OCI-LY3 (cell line): ENCODE measurements around the gene P2RX1.

Source experiments
- H2AFZ ChIP-seq: fragments of 200-600, 300-600 bp; shearing (Covaris generic); 2 replicates; pipeline ENCODE4 v1.6.0; 2014; ENCODE audit warnings: antibody characterized with exemption, low read depth, low read length
- H3K27ac ChIP-seq: fragments of 200-600, 300-600 bp; sonication (generic); 2 replicates; pipeline ENCODE4 v1.5.1; 2014; ENCODE audit warnings: mild to moderate bottlenecking, low read length, moderate library complexity, mixed read lengths
- H3K27me3 ChIP-seq: fragments of 200-600, 300-600 bp; sonication (generic); 2 replicates; pipeline ENCODE4 v1.6.1; 2014; ENCODE audit warnings: low read depth, low read length, mixed read lengths
- H3K36me3 ChIP-seq: fragments of 200-600, 300-600 bp; sonication (generic); replicated peaks from 2 replicates; pipeline ENCODE3; 2014; ENCODE audit warnings: low read depth, low read length, mixed read lengths
- H3K4me1 ChIP-seq: fragments of 300-600, 200-600 bp; sonication (generic); 2 replicates; pipeline ENCODE4 v1.6.1; 2014; ENCODE audit warnings: low read length, mixed read lengths
- H3K4me2 ChIP-seq: fragments of 200-600, 300-600 bp; sonication (generic); 2 replicates; pipeline ENCODE4 v1.6.1; 2014; ENCODE audit warnings: low read length, mixed read lengths
- H3K4me3 ChIP-seq: fragments of 300-600, 200-600 bp; sonication (generic); 2 replicates; pipeline ENCODE4 v1.5.1; 2014; ENCODE audit warnings: antibody characterized with exemption, mild to moderate bottlenecking, low read length, moderate library complexity
- H3K79me2 ChIP-seq: fragments of 300-600, 200-600 bp; shearing (Covaris generic); 2 replicates; pipeline ENCODE4 v1.6.1; 2014; ENCODE audit warnings: mild to moderate bottlenecking, low read length, mixed read lengths
- H3K9ac ChIP-seq: fragments of 300-600, 200-600 bp; shearing (Covaris generic); 2 replicates; pipeline ENCODE4 v1.6.0; 2014; ENCODE audit warnings: mild to moderate bottlenecking, low read length, moderate library complexity
- H3K9me3 ChIP-seq: fragments of 200-600, 300-600 bp; shearing (Covaris generic); 2 replicates; pipeline ENCODE4 v1.6.1; 2014; ENCODE audit warnings: low read length, mixed read lengths; ENCODE audit not compliant: insufficient read depth
- H4K20me1 ChIP-seq: fragments of 200-600, 300-600 bp; sonication (generic); 2 replicates; pipeline ENCODE4 v1.6.1; 2016; ENCODE audit warnings: low read length, mixed read lengths; ENCODE audit not compliant: insufficient read depth
- CTCF ChIP-seq: fragments of 200-600, 300-600 bp; sonication (generic); IDR thresholded peaks from 2 replicates; pipeline ENCODE4 v1.5.1; 2014; ENCODE audit warnings: antibody characterized with exemption, low read length, low read depth
- EZH2phosphoT487 ChIP-seq: fragments of 200-600 bp; shearing (Covaris generic); IDR thresholded peaks from 2 replicates; pipeline ENCODE4 v1.6.1; 2018; ENCODE audit warnings: antibody characterized with exemption, mixed run types, low read depth

The P2RX1 gene

DNA sequence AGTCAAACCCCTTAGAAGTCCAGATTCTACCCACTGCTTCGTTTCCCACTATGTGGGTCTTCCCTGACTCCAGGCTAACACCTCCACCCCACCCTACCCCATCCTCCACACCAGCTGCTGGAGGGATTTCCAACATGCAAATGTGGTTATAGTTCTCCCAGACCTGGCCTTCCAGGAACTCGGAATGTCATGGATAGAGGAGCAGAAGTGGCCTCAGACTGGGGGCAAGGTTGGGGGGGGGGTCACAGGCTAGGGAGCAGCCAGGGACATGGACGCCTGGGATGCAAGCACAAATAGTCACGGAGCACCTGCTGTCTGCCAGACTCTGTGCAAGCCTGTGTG, 25.4 kb downstream of the P2RX1 start:
- no peak overlapping the region for H2AFZ ChIP-seq
- H3K4me3 ChIP-seq = no peak overlapping the region
- H3K9ac ChIP-seq = no peak overlapping the region
- no peaks in the 10 kb centered on the region for H3K79me2 ChIP-seq
- H3K36me3 ChIP-seq = no peaks in the 10 kb centered on the region
- H3K27ac ChIP-seq = no peak overlapping the region
- no peaks in the 10 kb centered on the region for H3K9me3 ChIP-seq
- H3K4me1 ChIP-seq = peaks cover 31% of the 10 kb centered on the region
- H3K4me2 ChIP-seq = peak overlapping the region; percentile 54; the same call in 1 of the 2 replicates
- H3K27me3 ChIP-seq = peaks cover 18% of the 10 kb centered on the region
- no peak for TF ChIP-seq EZH2phosphoT487
- no peak for TF ChIP-seq CTCF
- no peaks in the 10 kb centered on the region for H4K20me1 ChIP-seq

- Histone ChIP-seq H3K4me2 (peak overlapping the region; percentile 54), H3K27ac (no peak overlapping the region), H3K9ac (no peak overlapping the region), H3K9me3 (no peaks in the 10 kb centered on the region), H3K79me2 (no peaks in the 10 kb centered on the region), H3K36me3 (no peaks in the 10 kb centered on the region), H3K27me3 (peaks cover 18% of the 10 kb centered on the region), H3K4me1 (peaks cover 31% of the 10 kb centered on the region), H4K20me1 (no peaks in the 10 kb centered on the region), H3K4me3 (no peak overlapping the region), H2AFZ (no peak overlapping the region)
- TF ChIP-seq EZH2phosphoT487 = no peak
- no peak for TF ChIP-seq CTCF
These were observed 26.0 kb downstream of the P2RX1 start for GRCh38 chr17:3890082-3890877.

DNA sequence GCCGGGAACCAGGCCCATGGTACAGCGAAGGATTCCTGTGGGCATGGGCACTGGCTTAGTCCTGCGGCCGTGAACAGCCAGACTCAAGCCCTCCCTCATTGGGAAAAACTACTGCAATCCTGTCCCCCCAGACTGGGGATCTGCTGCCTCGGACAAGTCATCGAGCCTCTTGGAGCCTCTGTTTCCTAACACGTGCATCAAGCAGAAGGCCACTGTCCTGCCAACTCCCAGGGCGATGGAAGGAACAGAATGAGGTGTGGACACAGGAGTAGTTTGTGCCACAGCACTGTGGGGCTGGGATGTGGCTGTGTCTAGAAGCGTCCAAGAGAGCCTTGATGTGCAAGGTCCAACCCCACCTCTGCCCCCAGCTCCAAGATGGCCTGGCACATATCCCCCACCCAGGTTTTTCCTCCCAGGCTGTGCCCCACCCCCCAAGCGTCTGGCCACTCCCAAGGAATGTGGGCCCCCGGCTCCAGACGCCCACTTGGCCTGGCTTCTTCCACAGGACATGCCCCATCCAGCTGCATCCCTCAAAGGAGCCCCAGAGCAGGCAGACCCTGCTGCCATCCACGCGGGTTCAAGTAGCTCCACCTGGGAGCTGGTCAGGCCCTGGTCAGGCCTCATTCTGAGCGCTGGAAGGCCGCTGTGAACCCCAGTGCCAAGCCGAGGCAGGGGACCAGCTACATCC, 26.8 kb downstream of the P2RX1 start:
- Histone ChIP-seq H3K4me2 (no peak overlapping the region; the same call in 1 of the 2 replicates), H4K20me1 (no peaks in the 10 kb centered on the region), H3K4me3 (no peak overlapping the region), H3K9me3 (no peaks in the 10 kb centered on the region), H3K4me1 (peaks cover 31% of the 10 kb centered on the region), H2AFZ (no peak overlapping the region), H3K27ac (no peak overlapping the region), H3K27me3 (peaks cover 18% of the 10 kb centered on the region), H3K9ac (no peak overlapping the region), H3K79me2 (no peaks in the 10 kb centered on the region), H3K36me3 (no peaks in the 10 kb centered on the region)
- TF ChIP-seq CTCF = no peak
- TF ChIP-seq EZH2phosphoT487 = no peak

DNA sequence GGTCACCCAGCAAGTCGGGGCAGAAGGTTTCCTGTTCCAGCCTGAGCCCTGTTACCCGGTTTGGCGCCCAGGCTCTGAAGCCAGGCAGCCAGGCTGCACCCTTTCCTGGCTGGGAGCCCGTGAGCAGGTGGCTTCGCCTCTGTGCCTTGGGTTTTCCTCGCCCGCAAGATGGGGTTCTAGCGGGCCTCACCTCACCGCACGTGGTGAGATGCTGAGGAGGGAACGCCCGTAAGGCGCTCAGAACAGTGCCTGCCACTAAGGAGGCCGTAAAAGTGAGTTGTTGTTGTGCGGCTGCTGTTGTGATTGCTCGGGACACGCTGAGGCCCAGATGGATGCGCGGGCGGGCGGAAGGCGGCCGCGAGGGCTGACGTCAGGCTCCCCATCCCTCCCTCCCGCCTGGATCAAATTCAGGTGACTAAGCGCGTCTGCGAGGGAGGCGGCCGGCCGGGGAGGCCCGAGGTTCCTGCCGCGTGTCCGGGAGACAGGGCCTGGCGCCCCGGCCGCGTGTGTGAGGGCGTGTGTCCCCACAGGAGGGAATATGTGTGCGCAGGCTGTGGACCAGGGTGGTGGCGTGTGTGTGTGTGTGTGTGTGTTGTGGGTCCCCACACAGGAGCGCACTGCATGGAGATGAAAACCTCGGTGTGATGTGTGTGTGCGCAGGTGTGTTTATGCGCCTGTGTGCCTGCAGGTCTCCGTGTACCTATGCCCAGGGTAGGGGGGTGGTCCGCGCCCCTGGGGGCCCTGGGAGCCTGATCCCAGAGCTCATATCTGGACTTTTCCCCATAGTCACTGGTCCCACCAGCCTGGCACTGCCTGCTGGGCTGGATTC, 27.7 kb downstream of the P2RX1 start:
- Histone ChIP-seq H3K4me3 (no peak overlapping the region), H3K9ac (no peak overlapping the region), H3K4me1 (peaks cover 28% of the 10 kb centered on the region), H3K4me2 (no peak overlapping the region), H3K79me2 (no peaks in the 10 kb centered on the region), H2AFZ (no peak overlapping the region), H3K9me3 (no peaks in the 10 kb centered on the region), H3K36me3 (no peaks in the 10 kb centered on the region), H4K20me1 (no peaks in the 10 kb centered on the region), H3K27me3 (peaks cover 18% of the 10 kb centered on the region), H3K27ac (no peak overlapping the region)
- no peak for TF ChIP-seq CTCF
- no peak for TF ChIP-seq EZH2phosphoT487
